Endodermal cell (in vitro differentiated cells): Measurements from ENCODE around the gene ALAS1. TPM values are rescaled to one million over a fixed set of nuclear protein-coding genes. Genes with fewer than 3 reads are reported as not detected.

Experiments used
- DNase-seq: peaks from one replicate; pipeline ENCODE4 v3.0.0-alpha.2; 2017
- H3K27ac ChIP-seq: 2 replicates; pipeline ENCODE4 v1.5.1; 2013; ENCODE audit warnings: mild to moderate bottlenecking, low read depth, low read length, moderate library complexity
- H3K27me3 ChIP-seq: 2 replicates; pipeline ENCODE4 v1.6.1; 2013; ENCODE audit warnings: mild to moderate bottlenecking, low read length, moderate library complexity; ENCODE audit not compliant: insufficient read depth, control insufficient read depth, poor library complexity, severe bottlenecking
- H3K36me3 ChIP-seq: 2 replicates; pipeline ENCODE4 v1.7.0; 2013; ENCODE audit warnings: mild to moderate bottlenecking, low read length, moderate library complexity; ENCODE audit not compliant: control insufficient read depth, insufficient read depth
- H3K4me1 ChIP-seq: one replicate; pipeline ENCODE4 v1.7.0; 2013; ENCODE audit warnings: low read length; ENCODE audit not compliant: control insufficient read depth, insufficient read depth
- H3K4me3 ChIP-seq: 2 replicates; pipeline ENCODE4 v1.5.1; 2013; ENCODE audit warnings: mild to moderate bottlenecking, low read length, moderate library complexity
- H3K9ac ChIP-seq: 2 replicates; pipeline ENCODE4 v1.6.1; 2013; ENCODE audit warnings: mild to moderate bottlenecking, low read length, moderate library complexity; ENCODE audit not compliant: poor library complexity, severe bottlenecking; ENCODE audit errors: extremely low read depth
- H3K9me3 ChIP-seq: 2 replicates; pipeline ENCODE4 v1.6.1; 2013; ENCODE audit warnings: mild to moderate bottlenecking, low read length, moderate library complexity; ENCODE audit not compliant: control insufficient read depth
- H3K27ac Mint-ChIP-seq: 2 replicates; pipeline ENCODE4 v1.8.0; 2020; ENCODE audit warnings: mixed read lengths
- H3K27me3 Mint-ChIP-seq: 2 replicates; pipeline ENCODE4 v1.8.0; 2021; ENCODE audit warnings: mild to moderate bottlenecking, mixed read lengths; ENCODE audit not compliant: insufficient read depth
- H3K36me3 Mint-ChIP-seq: 2 replicates; pipeline ENCODE4 v1.8.0; 2020; ENCODE audit warnings: low read depth, mixed read lengths
- H3K4me1 Mint-ChIP-seq: 2 replicates; pipeline ENCODE4 v1.8.0; 2020; ENCODE audit warnings: mixed read lengths
- H3K4me3 Mint-ChIP-seq: 2 replicates; pipeline ENCODE4 v1.8.0; 2020; ENCODE audit warnings: mild to moderate bottlenecking, moderate library complexity, mixed read lengths
- H3K9me3 Mint-ChIP-seq: 2 replicates; pipeline ENCODE4 v1.8.0; 2020; ENCODE audit warnings: mild to moderate bottlenecking, mixed read lengths
- CTCF ChIP-seq: fragments of 200-600 bp; sonication (generic); conservative IDR thresholded peaks from 2 replicates; pipeline ENCODE4 v1.5.0; 2021; ENCODE audit warnings: antibody characterized with exemption, mild to moderate bottlenecking
- WGBS, 2 experiments: methylation state at CpG; one replicate each; pipeline versions ENCODE4 v1.1.5 to v1.1.7; 2013; ENCODE audit warnings: missing lambda C conversion rate in 2 of 2, mixed read lengths in 1 of 2; ENCODE audit not compliant: insufficient coverage in 1 of 2, insufficient read length in 1 of 2; 5-methylcytosine and 5-hydroxymethylcytosine counted together
- total RNA-seq, 2 donors: library from RNA; stranded (reverse); fragmentation: NEBNext Ultra II Directional in 1 of 2; extraction: Animal tissue kit (Norgen Biotek cat#: 25700) in 1 of 2; gene quantifications; 2 replicates in 1 of 2; 3 replicates in 1 of 2; pipeline ENCODE4 v1.2.1, GENCODE V29; 2021

The ALAS1 gene
- total RNA-seq, 2 donors from 2014 or later, result 33.6 to 50.1 TPM

DNA sequence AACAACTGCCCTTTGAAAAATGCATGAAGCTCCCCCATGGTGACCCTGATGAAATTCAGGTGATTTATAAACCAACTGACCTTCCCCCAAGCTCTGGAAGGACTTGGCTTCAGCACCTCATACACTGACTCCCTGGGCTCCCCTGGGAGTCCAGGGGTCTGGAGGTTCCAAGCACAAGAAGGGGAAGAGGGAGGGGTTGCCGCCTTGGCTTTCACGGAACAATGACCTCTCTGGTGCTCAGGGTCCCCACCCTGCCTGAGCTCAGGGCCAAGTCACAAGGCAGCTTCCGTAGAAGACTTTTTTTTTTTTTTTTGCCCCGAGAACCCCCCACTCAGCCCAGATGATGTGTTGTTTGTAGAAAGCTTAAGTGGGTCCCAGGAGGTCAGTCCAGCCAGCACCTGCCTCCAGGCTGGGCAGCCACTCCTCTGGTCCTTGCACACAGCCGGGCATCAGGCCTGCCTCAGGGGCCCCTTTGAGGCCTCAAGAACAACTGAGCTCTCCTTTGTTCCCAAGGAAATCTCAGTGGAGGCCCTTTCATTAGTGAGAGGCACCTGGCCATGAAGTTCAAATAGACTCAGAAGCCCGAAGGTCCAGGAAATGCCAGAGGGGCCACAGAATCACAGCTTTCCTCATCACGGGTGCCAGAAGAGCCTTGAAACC lies 14.0 kb upstream of the ALAS1 start:
- no peaks in the 10 kb centered on the region for H3K4me1 ChIP-seq
- H3K9me3 ChIP-seq, result no peaks in the 10 kb centered on the region
- Mint-ChIP-seq H3K9me3 (no peaks in the 10 kb centered on the region), H3K4me3 (no peak overlapping the region), H3K4me1 (peaks cover 6% of the 10 kb centered on the region), H3K36me3 (no peaks in the 10 kb centered on the region), H3K27ac (no peak overlapping the region), H3K27me3 (no peaks in the 10 kb centered on the region)
- DNase-seq, result no peak
- no peak overlapping the region for H3K27ac ChIP-seq
- no peak overlapping the region for H3K4me3 ChIP-seq
- H3K27me3 ChIP-seq, result no peaks in the 10 kb centered on the region
- H3K9ac ChIP-seq, result no peak overlapping the region
- no peak for TF ChIP-seq CTCF
- H3K36me3 ChIP-seq, result no peaks in the 10 kb centered on the region
- 90% methylated on average over 7 of the region's 7 CpGs; no CpG with 5 or more reads in 1 of the 2 experiments for WGBS, 2 experiments

DNA sequence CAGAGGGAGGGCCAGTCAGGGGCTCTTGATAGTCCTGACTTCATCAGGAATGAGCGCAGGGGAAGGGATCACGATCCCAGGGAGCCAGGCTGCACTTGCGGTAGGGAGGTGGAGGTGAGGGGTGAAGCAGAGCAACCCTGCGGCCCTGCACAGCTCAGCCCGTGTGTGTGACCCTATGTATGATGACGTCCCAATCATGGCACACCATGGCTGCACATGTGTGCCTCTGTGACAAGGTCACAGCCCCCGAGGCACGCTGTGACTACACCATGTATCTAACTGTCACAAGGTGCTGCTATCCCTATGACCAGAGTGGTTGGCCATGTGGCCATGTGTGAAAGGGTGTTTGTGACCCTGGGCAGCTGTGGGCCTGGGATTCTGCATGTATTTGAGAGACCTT lies 13.3 kb upstream of the ALAS1 start:
- Mint-ChIP-seq H3K9me3 (no peaks in the 10 kb centered on the region), H3K27me3 (no peaks in the 10 kb centered on the region), H3K4me1 (peaks cover 6% of the 10 kb centered on the region), H3K27ac (no peak overlapping the region), H3K36me3 (no peaks in the 10 kb centered on the region), H3K4me3 (no peak overlapping the region)
- H3K9ac ChIP-seq, result no peak overlapping the region
- H3K27me3 ChIP-seq, result no peaks in the 10 kb centered on the region
- H3K4me3 ChIP-seq, result no peak overlapping the region
- 93 to 100% methylated on average over 6 to 8 of the region's 8 CpGs for WGBS, 2 experiments
- no peak for TF ChIP-seq CTCF
- H3K27ac ChIP-seq, result no peak overlapping the region
- no peaks in the 10 kb centered on the region for H3K9me3 ChIP-seq
- no peaks in the 10 kb centered on the region for H3K36me3 ChIP-seq
- no peak for DNase-seq
- no peaks in the 10 kb centered on the region for H3K4me1 ChIP-seq

DNA sequence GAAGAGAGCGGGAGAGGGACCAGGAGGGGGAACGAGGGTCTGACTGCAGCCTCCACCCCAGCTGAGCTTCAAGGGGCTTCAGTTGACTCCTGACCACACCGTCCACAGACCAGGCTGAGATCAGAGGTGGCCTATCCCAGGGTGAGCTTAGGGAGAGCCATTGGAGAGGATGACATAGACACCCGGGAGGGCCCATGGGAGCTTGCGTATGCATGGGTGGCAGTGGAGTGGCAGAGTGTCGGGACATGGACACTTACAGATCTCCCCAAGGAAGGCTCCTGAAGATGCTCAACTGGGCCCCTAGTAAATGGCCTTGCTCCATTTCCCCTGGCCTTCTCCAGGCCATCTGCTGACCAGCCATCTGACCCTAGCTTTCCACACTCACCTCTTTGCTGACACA lies 12.6 kb upstream of the ALAS1 start:
- Mint-ChIP-seq H3K27me3 (no peaks in the 10 kb centered on the region), H3K27ac (no peak overlapping the region)
- no peak overlapping the region for H3K4me3 ChIP-seq

More for the DNA sequence above, 12.6 kb upstream of the ALAS1 start:
- H3K9ac ChIP-seq, result no peak overlapping the region
- Mint-ChIP-seq H3K36me3 (no peaks in the 10 kb centered on the region), H3K4me1 (peaks cover 6% of the 10 kb centered on the region), H3K4me3 (no peak overlapping the region), H3K9me3 (no peaks in the 10 kb centered on the region)
- 93% methylated on average over 6 of the region's 6 CpGs for WGBS, 2 experiments
- no peaks in the 10 kb centered on the region for H3K4me1 ChIP-seq
- no peaks in the 10 kb centered on the region for H3K36me3 ChIP-seq
- DNase-seq, result no peak
- H3K27ac ChIP-seq, result no peak overlapping the region
- no peaks in the 10 kb centered on the region for H3K9me3 ChIP-seq
- H3K27me3 ChIP-seq, result no peaks in the 10 kb centered on the region
- no peak for TF ChIP-seq CTCF
